Neural progenitor cell (in vitro differentiated cells): ENCODE data around the gene RER1. TPM values are rescaled to one million over a fixed set of nuclear protein-coding genes. Genes with fewer than 3 reads are reported as not detected.

Experiments used
- DNase-seq: peaks from one replicate; pipeline ENCODE4 v3.0.0-alpha.2; 2016; ENCODE audit warnings: low spot score
- H2AFZ ChIP-seq: fragments of 200-600 bp; sonication (generic); replicated peaks from 2 replicates; pipeline ENCODE4 v1.6.1; 2016; ENCODE audit warnings: antibody characterized with exemption
- H3F3A ChIP-seq: fragments of 200-600 bp; sonication (generic); 2 replicates; pipeline ENCODE4 v1.6.1; 2016; ENCODE audit warnings: antibody characterized with exemption, low read depth
- H3K27ac ChIP-seq: fragments of 200-600 bp; sonication (generic); 2 replicates; pipeline ENCODE4 v1.5.1; 2016; ENCODE audit warnings: mild to moderate bottlenecking
- H3K27me3 ChIP-seq: fragments of 200-600 bp; sonication (generic); 2 replicates; pipeline ENCODE4 v1.6.1; 2016; ENCODE audit warnings: mild to moderate bottlenecking, moderate library complexity
- H3K36me3 ChIP-seq: fragments of 200-600 bp; sonication (generic); 2 replicates; pipeline ENCODE4 v1.5.1; 2016
- H3K4me1 ChIP-seq: fragments of 200-600 bp; sonication (generic); 2 replicates; pipeline ENCODE4 v1.6.1; 2016; ENCODE audit warnings: mixed run types
- H3K4me2 ChIP-seq: fragments of 200-600 bp; sonication (generic); 2 replicates; pipeline ENCODE4 v1.6.1; 2016
- H3K4me3 ChIP-seq: fragments of 200-600 bp; sonication (generic); 2 replicates; pipeline ENCODE4 v1.5.1; 2016
- H3K79me2 ChIP-seq: fragments of 200-600 bp; sonication (generic); 2 replicates; pipeline ENCODE4 v1.6.1; 2016; ENCODE audit warnings: low read depth
- H3K9ac ChIP-seq: fragments of 200-600 bp; sonication (generic); 2 replicates; pipeline ENCODE4 v1.6.1; 2016
- H3K9me3 ChIP-seq: fragments of 200-600 bp; sonication (generic); 2 replicates; pipeline ENCODE4 v1.5.1; 2016; ENCODE audit warnings: low read depth
- H4K20me1 ChIP-seq: fragments of 200-600 bp; sonication (generic); 2 replicates; pipeline ENCODE4 v1.6.1; 2016; ENCODE audit warnings: low read depth
- H3K27ac Mint-ChIP-seq: 3 replicates; pipeline ENCODE4 v1.8.0; 2021; ENCODE audit warnings: mixed read lengths
- H3K27me3 Mint-ChIP-seq: 2 replicates; pipeline ENCODE4 v1.8.0; 2022; ENCODE audit warnings: low read depth, mild to moderate bottlenecking, inconsistent platforms, moderate library complexity, mixed read lengths; ENCODE audit not compliant: insufficient read depth
- H3K36me3 Mint-ChIP-seq: 3 replicates; pipeline ENCODE4 v1.8.0; 2021; ENCODE audit warnings: mixed read lengths
- H3K4me1 Mint-ChIP-seq: 3 replicates; pipeline ENCODE4 v1.8.0; 2021; ENCODE audit warnings: mixed read lengths
- H3K4me3 Mint-ChIP-seq: 3 replicates; pipeline ENCODE4 v1.8.0; 2021; ENCODE audit warnings: mild to moderate bottlenecking, moderate library complexity, mixed read lengths
- H3K9me3 Mint-ChIP-seq: 3 replicates; pipeline ENCODE4 v1.8.0; 2020; ENCODE audit warnings: mixed read lengths
- CTCF ChIP-seq: fragments of 200-600 bp; sonication (generic); IDR thresholded peaks from 2 replicates; pipeline ENCODE4 v1.5.1; 2017; ENCODE audit warnings: antibody characterized with exemption, mild to moderate bottlenecking
- EZH2 ChIP-seq: fragments of 200-600 bp; sonication (generic); IDR thresholded peaks from 2 replicates; pipeline ENCODE4 v1.6.1; 2017; ENCODE audit warnings: antibody characterized with exemption, mild to moderate bottlenecking, moderate library complexity
- EZH2phosphoT487 ChIP-seq: fragments of 200-600 bp; sonication (generic); IDR thresholded peaks from 2 replicates; pipeline ENCODE4 v1.6.1; 2017; ENCODE audit warnings: antibody characterized with exemption
- total RNA-seq: library from RNA; depleted of rRNA; stranded (reverse); fragments of >200 nt; gene quantifications from 2 replicates; pipeline ENCODE4 v1.2.3, GENCODE V29; 2015; ENCODE audit warnings: low replicate concordance

RER1 gene
- total RNA-seq, 1 donor from 2014 or later = 39.1 TPM

GRCh38 chr1:2382621-2383361, 8.8 kb upstream of the RER1 start:
- H4K20me1 ChIP-seq = peaks cover 8% of the 10 kb centered on the region
- H2AFZ ChIP-seq = no peak overlapping the region
- H3K9ac ChIP-seq = no peak overlapping the region
- H3K79me2 ChIP-seq = no peaks in the 10 kb centered on the region
- no peaks in the 10 kb centered on the region for H3F3A ChIP-seq
- H3K27ac ChIP-seq = no peak overlapping the region
- Mint-ChIP-seq H3K27ac (no peak overlapping the region), H3K4me1 (peaks cover 8% of the 10 kb centered on the region), H3K27me3 (peaks cover 6% of the 10 kb centered on the region), H3K9me3 (no peaks in the 10 kb centered on the region), H3K36me3 (peaks cover 4% of the 10 kb centered on the region), H3K4me3 (no peak overlapping the region)
- no peak overlapping the region for H3K4me3 ChIP-seq
- no peaks in the 10 kb centered on the region for H3K27me3 ChIP-seq
- H3K9me3 ChIP-seq = no peaks in the 10 kb centered on the region
- H3K36me3 ChIP-seq = no peaks in the 10 kb centered on the region
- DNase-seq = peak; percentile 71
- TF ChIP-seq EZH2phosphoT487 (no peak), CTCF (peak; percentile 57)
- H3K4me1 ChIP-seq = no peaks in the 10 kb centered on the region
- H3K4me2 ChIP-seq = no peak overlapping the region

DNA sequence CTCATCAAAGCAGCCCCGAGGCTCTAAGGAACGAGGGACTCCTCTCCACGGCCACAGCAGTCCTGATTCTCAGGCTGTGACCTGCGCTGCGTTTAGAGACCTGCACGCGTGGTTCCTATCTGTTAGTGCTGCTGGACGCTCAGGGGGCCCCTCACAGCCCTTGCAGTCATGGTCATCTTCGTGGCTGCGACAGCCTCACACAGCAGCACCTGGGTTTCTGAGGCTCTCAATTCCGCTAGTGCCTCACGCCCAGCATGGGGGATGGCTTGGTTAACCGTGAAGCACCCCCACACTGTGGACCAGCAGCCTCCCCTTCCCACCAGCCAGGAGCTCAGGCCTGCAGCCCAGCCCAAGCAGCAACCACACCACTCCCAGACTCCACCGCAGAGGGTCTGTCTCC, 8.1 kb upstream of the RER1 start:
- H3K9me3 Mint-ChIP-seq = no peaks in the 10 kb centered on the region
- TF ChIP-seq CTCF = no peak
- TF ChIP-seq EZH2 = no peak
- no peak for TF ChIP-seq EZH2phosphoT487
- H2AFZ ChIP-seq = no peak overlapping the region

DNA sequence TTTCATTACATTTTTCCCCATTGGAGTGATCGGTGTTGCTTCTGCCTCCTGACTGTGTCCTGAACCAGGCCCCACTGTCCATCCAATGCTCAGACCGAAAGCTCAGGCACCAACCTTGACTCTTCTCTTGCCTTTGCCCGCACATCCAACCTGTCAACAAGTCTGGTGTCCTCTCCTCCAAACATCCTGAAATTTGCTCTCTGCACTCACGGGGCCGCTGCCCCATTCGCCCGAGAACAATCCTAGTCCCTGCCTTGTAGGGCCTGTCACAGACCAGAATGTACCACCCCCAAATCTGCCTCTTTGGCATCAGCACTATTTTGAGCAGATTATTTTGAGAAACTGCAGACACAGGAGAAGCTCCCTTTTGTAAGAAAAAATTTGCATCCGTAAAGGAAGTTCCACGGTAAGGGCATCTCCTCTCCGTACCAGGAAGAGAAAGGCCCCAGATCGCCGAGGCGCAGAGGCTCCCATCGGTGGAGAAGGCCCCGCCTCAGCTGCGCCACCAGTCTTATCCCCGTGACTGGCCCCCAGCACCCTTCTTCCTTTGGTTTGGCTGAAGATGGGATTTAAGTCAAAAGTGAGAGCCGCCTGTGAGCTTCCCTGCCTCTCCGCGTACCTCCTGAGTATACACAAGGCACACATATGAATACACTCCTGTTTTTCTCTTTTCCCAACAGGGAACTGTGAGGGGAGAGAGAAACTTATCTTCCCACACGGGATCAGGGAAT, 7.3 kb upstream of the RER1 start:
- Histone ChIP-seq H4K20me1 (peaks cover 8% of the 10 kb centered on the region), H2AFZ (no peak overlapping the region), H3K9ac (no peak overlapping the region), H3K4me3 (no peak overlapping the region), H3K79me2 (no peaks in the 10 kb centered on the region), H3K27ac (no peak overlapping the region), H3K4me2 (no peak overlapping the region), H3K9me3 (no peaks in the 10 kb centered on the region), H3K4me1 (no peaks in the 10 kb centered on the region), H3F3A (peaks cover 2% of the 10 kb centered on the region), H3K36me3 (no peaks in the 10 kb centered on the region), H3K27me3 (no peaks in the 10 kb centered on the region)
- Mint-ChIP-seq H3K27ac (peak overlapping the region; percentile 0), H3K36me3 (peaks cover 7% of the 10 kb centered on the region), H3K4me1 (peaks cover 5% of the 10 kb centered on the region), H3K9me3 (no peaks in the 10 kb centered on the region), H3K27me3 (peaks cover 4% of the 10 kb centered on the region), H3K4me3 (no peak overlapping the region)
- DNase-seq = no peak
- TF ChIP-seq CTCF = no peak
- no peak for TF ChIP-seq EZH2
- TF ChIP-seq EZH2phosphoT487 = no peak

More for the DNA sequence above, 8.1 kb upstream of the RER1 start:
- no peak overlapping the region for H3K9ac ChIP-seq
- Mint-ChIP-seq H3K27me3 (peaks cover 6% of the 10 kb centered on the region), H3K27ac (no peak overlapping the region), H3K4me1 (peaks cover 8% of the 10 kb centered on the region), H3K4me3 (no peak overlapping the region), H3K36me3 (peaks cover 7% of the 10 kb centered on the region)
- no peaks in the 10 kb centered on the region for H3K36me3 ChIP-seq
- no peaks in the 10 kb centered on the region for H3K4me1 ChIP-seq
- H3K27me3 ChIP-seq = no peaks in the 10 kb centered on the region
- no peaks in the 10 kb centered on the region for H3K9me3 ChIP-seq
- no peak overlapping the region for H3K27ac ChIP-seq
- H3K4me3 ChIP-seq = no peak overlapping the region
- no peaks in the 10 kb centered on the region for H3K79me2 ChIP-seq
- no peaks in the 10 kb centered on the region for H3F3A ChIP-seq
- H3K4me2 ChIP-seq = no peak overlapping the region
- DNase-seq = no peak
- H4K20me1 ChIP-seq = peaks cover 8% of the 10 kb centered on the region
